Esophagus squamous epithelium (tissue), 5 donors: Measurements from ENCODE around the gene TPRG1. TPM values are rescaled to one million over a fixed set of nuclear protein-coding genes. Genes with fewer than 3 reads are reported as not detected.

ENCODE experiments used
- DNase-seq: peaks from one replicate; lab custom pipeline; 2025; lab: John Stamatoyannopoulos, UW
- H3K27ac ChIP-seq, 4 donors: fragments of 200-600 bp; sonication (generic); one replicate each; pipeline ENCODE4 v1.5.1; 2016 to 2019; ENCODE audit warnings: mild to moderate bottlenecking in 1 of 4
- H3K27me3 ChIP-seq, 4 donors: fragments of 200-600 bp; sonication (generic); 1 replicate in 3 of 4; 2 replicates in 1 of 4; pipeline versions ENCODE4 v1.5.1 to v1.6.0; 2017 to 2021; ENCODE audit warnings: antibody characterized with exemption in 1 of 4
- H3K36me3 ChIP-seq, 3 donors: fragments of 200-600 bp; sonication (generic); one replicate each; pipeline ENCODE4 v1.5.1; 2016 to 2019
- H3K4me1 ChIP-seq, 3 donors: fragments of 200-600 bp; sonication (generic); one replicate each; pipeline ENCODE4 v1.5.1; 2017 to 2019
- H3K4me3 ChIP-seq, 4 donors: fragments of 200-600 bp; sonication (generic); 1 replicate in 3 of 4; 2 replicates in 1 of 4; pipeline ENCODE4 v1.5.1; 2016 to 2019; ENCODE audit warnings: mild to moderate bottlenecking in 2 of 4, moderate library complexity in 1 of 4
- H3K9me3 ChIP-seq, 3 donors: fragments of 200-600 bp; sonication (generic); one replicate each; pipeline ENCODE4 v1.5.1; 2016 to 2019
- POLR2A ChIP-seq, 4 donors: fragments of 450-650 bp; IDR thresholded peaks; one replicate each; pipeline ENCODE4 v1.6.1; 2017; ENCODE audit warnings: antibody characterized with exemption in 4 of 4, mild to moderate bottlenecking in 4 of 4, moderate library complexity in 3 of 4
- WGBS, 2 donors: methylation state at CpG; one replicate each; pipeline ENCODE4 v1.1.5; 2018; 5-methylcytosine and 5-hydroxymethylcytosine counted together
- intact Hi-C: fragments of 100-400 bp; cut with DNase I; formaldehyde crosslinking; loops from one replicate; pipeline ENCODE4 v1.15.0; 2022
- total RNA-seq, 4 donors: library from RNA; depleted of rRNA; stranded (reverse); fragments of >200 nt; gene quantifications; one replicate each; pipeline ENCODE4 v1.1.0, GENCODE V29; 2016
- TF ChIP-seq, protein P1 (sequence below), 6 experiments: fragments of 450-650 bp in 4 of 6; fragments of 200-600 bp in 2 of 6; sonication (generic) in 2 of 6; IDR thresholded peaks; one replicate each; pipeline ENCODE4 v1.5.1; 2016 to 2019; ENCODE audit warnings: antibody characterized with exemption in 6 of 6, mild to moderate bottlenecking in 4 of 6, moderate library complexity in 4 of 6
- donor health status: DM: yes; HTN: yes; CAD: no.

The TPRG1 gene
- total RNA-seq, 4 donors from 2014 or later: 15.1 to 23.3 (median 22.1) TPM

DNA sequence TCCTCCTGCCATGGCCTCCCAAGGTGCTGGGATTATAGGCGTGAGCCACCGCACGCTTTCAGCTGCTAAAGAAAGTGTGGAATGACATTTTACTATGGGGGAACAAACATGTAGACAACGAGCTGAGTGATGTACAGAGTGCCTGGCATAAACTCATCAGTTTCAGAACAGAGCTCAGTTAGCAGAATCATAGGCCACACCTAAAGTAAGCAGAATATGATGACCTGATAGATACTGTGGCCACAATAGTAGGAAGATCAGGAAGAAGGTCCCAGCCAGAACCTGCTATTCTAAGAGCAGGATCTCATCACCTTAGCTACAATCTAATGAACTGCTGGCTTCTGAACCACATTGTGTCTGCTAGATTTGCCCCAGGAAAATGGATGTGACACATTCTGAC lies 158.3 kb downstream of the TPRG1 start:
- intact Hi-C loops: no loop called here
- DNase-seq: no peak
- Histone ChIP-seq H3K36me3 (no peaks in the 10 kb centered on the region), H3K27me3 (no peaks in the 10 kb centered on the region), H3K9me3 (no peaks in the 10 kb centered on the region), H3K4me3 (no peak overlapping the region), H3K4me1 (peaks cover 2 to 8% (median 5%) of the 10 kb centered on the region in 3 donors), H3K27ac (no peak overlapping the region)
- no peak for TF ChIP-seq POLR2A (IDR thresholded peaks at IDR 0.05)
- TF ChIP-seq, protein P1, sequence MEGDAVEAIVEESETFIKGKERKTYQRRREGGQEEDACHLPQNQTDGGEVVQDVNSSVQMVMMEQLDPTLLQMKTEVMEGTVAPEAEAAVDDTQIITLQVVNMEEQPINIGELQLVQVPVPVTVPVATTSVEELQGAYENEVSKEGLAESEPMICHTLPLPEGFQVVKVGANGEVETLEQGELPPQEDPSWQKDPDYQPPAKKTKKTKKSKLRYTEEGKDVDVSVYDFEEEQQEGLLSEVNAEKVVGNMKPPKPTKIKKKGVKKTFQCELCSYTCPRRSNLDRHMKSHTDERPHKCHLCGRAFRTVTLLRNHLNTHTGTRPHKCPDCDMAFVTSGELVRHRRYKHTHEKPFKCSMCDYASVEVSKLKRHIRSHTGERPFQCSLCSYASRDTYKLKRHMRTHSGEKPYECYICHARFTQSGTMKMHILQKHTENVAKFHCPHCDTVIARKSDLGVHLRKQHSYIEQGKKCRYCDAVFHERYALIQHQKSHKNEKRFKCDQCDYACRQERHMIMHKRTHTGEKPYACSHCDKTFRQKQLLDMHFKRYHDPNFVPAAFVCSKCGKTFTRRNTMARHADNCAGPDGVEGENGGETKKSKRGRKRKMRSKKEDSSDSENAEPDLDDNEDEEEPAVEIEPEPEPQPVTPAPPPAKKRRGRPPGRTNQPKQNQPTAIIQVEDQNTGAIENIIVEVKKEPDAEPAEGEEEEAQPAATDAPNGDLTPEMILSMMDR (IDR thresholded peaks at IDR 0.05): no peak
- 60 to 71% methylated on average over 1 of the region's 4 CpGs for WGBS, 2 donors

GRCh38 chr3:189331002-189331418 lies 159.2 kb downstream of the TPRG1 start:
- H3K27ac ChIP-seq: no peak overlapping the region
- no peak for DNase-seq
- no peaks in the 10 kb centered on the region for H3K9me3 ChIP-seq
- H3K36me3 ChIP-seq: no peaks in the 10 kb centered on the region
- H3K27me3 ChIP-seq: no peaks in the 10 kb centered on the region
- H3K4me3 ChIP-seq: no peak overlapping the region
- WGBS, 2 donors: 56 to 58% methylated on average over 6 of the region's 6 CpGs
- H3K4me1 ChIP-seq: no peaks in the 10 kb centered on the region
- no peak for TF ChIP-seq POLR2A (IDR thresholded peaks at IDR 0.05)
- TF ChIP-seq, protein P1 (IDR thresholded peaks at IDR 0.05): no peak
- intact Hi-C loops: no loop called here

- no peaks in the 10 kb centered on the region for H3K27me3 ChIP-seq
- 40 to 46% methylated on average over 3 of the region's 3 CpGs for WGBS, 2 donors
- no peak for TF ChIP-seq POLR2A (IDR thresholded peaks at IDR 0.05)
- TF ChIP-seq, protein P1 (IDR thresholded peaks at IDR 0.05): no peak
- no peaks in the 10 kb centered on the region for H3K9me3 ChIP-seq
- H3K27ac ChIP-seq: peak overlapping the region in 1 of 4 donors; percentile 20
- intact Hi-C loops: no loop called here
- H3K36me3 ChIP-seq: no peaks in the 10 kb centered on the region
- H3K4me3 ChIP-seq: no peak overlapping the region
- H3K4me1 ChIP-seq: peaks cover 0 to 5% (median 0%) of the 10 kb centered on the region in 3 donors
- no peak for DNase-seq
Observed at GRCh38 chr3:189334064-189334920, 162.5 kb downstream of the TPRG1 start.

- H3K36me3 ChIP-seq: no peaks in the 10 kb centered on the region
- intact Hi-C loops: no loop called here
Observed at GRCh38 chr3:189337673-189338091, 165.9 kb downstream of the TPRG1 start.

GRCh38 chr3:189338366-189338765 lies 166.6 kb downstream of the TPRG1 start:
- Histone ChIP-seq H3K27me3 (no peaks in the 10 kb centered on the region), H3K9me3 (no peaks in the 10 kb centered on the region), H3K27ac (no peak overlapping the region), H3K4me1 (peaks cover 0 to 5% (median 0%) of the 10 kb centered on the region in 3 donors), H3K4me3 (no peak overlapping the region), H3K36me3 (no peaks in the 10 kb centered on the region)
- DNase-seq: no peak
- intact Hi-C loops: no loop called here
- 90 to 100% methylated on average over 4 of the region's 4 CpGs for WGBS, 2 donors
- no peak for TF ChIP-seq POLR2A (IDR thresholded peaks at IDR 0.05)
- TF ChIP-seq, protein P1 (IDR thresholded peaks at IDR 0.05): no peak

More at GRCh38 chr3:189337673-189338091, 165.9 kb downstream of the TPRG1 start:
- H3K4me3 ChIP-seq: no peak overlapping the region
- TF ChIP-seq, protein P1 (IDR thresholded peaks at IDR 0.05): no peak
- no peak for TF ChIP-seq POLR2A (IDR thresholded peaks at IDR 0.05)
- H3K9me3 ChIP-seq: no peaks in the 10 kb centered on the region
- DNase-seq: no peak
- peaks cover 0 to 5% (median 0%) of the 10 kb centered on the region in 3 donors for H3K4me1 ChIP-seq
- no peaks in the 10 kb centered on the region for H3K27me3 ChIP-seq
- H3K27ac ChIP-seq: no peak overlapping the region
